Measurements from ENCODE around the gene RTN4IP1.
"Not testable (repeated sequence)": the region's sequence is repeated elsewhere in the genome, so short reads cannot be mapped to it uniquely, and the experiment has no call there.

Gene RTN4IP1

GRCh38 chr6:106629103-106629858 is at the start of gene RTN4IP1, which contains the start of gene QRSL1:
Gene RTN4IP1, minus strand, starts transcription at chr6:106629498. Its CDS starts 477 bp downstream, at chr6:106629021.
Gene QRSL1, plus strand, starts transcription at chr6:106629578. Its CDS starts 104 bp downstream, at chr6:106629682.
- peak; percentile 89 for DNase-seq

GRCh38 chr6:106677282-106677681 is 48.0 kb upstream of the RTN4IP1 start:
- no peak for DNase-seq

- no peak for DNase-seq
Observed at GRCh38 chr6:106674541-106675229, 45.4 kb upstream of the RTN4IP1 start.

- DNase-seq, result no peak
Observed at GRCh38 chr6:106671651-106672050, 42.4 kb upstream of the RTN4IP1 start.

GRCh38 chr6:106670236-106670635 is 40.9 kb upstream of the RTN4IP1 start:
- no peak for DNase-seq

GRCh38 chr6:106667022-106667402 is 37.7 kb upstream of the RTN4IP1 start:
- no peak for DNase-seq

- DNase-seq, result peak; percentile 36
Observed at GRCh38 chr6:106666282-106667021, 37.2 kb upstream of the RTN4IP1 start.

- no peak for DNase-seq
Observed at GRCh38 chr6:106662458-106662857, 33.2 kb upstream of the RTN4IP1 start.

- DNase-seq, result no peak
Observed at GRCh38 chr6:106659859-106660258, 30.6 kb upstream of the RTN4IP1 start.

- DNase-seq, result no peak
Observed at GRCh38 chr6:106658469-106658868, 29.2 kb upstream of the RTN4IP1 start.

GRCh38 chr6:106648651-106649308 is 19.5 kb upstream of the RTN4IP1 start:
- DNase-seq, result peak; percentile 13

- no peak for DNase-seq
Observed at GRCh38 chr6:106643061-106643460, 13.8 kb upstream of the RTN4IP1 start.

GRCh38 chr6:106642476-106642875 is 13.2 kb upstream of the RTN4IP1 start:
- no peak for DNase-seq

- DNase-seq, result no peak
Observed at GRCh38 chr6:106639812-106640211, 10.5 kb upstream of the RTN4IP1 start.

GRCh38 chr6:106637717-106638341 is 8.5 kb upstream of the RTN4IP1 start:
- DNase-seq, result no peak

- no peak for DNase-seq
Observed at GRCh38 chr6:106637051-106637716, 7.9 kb upstream of the RTN4IP1 start.

- no peak for DNase-seq
Observed at GRCh38 chr6:106634565-106634964, 5.3 kb upstream of the RTN4IP1 start.

- DNase-seq, result no peak
Observed at GRCh38 chr6:106631346-106631745, 2.0 kb upstream of the RTN4IP1 start.

- DNase-seq, result no peak
Observed at GRCh38 chr6:106630366-106630765, 1.1 kb upstream of the RTN4IP1 start.

GRCh38 chr6:106629859-106630163 is 513 bp upstream of the RTN4IP1 start:
- DNase-seq, result no peak

GRCh38 chr6:106628658-106629102 is 618 bp downstream of the RTN4IP1 start:
- no peak for DNase-seq

- DNase-seq, result not testable (repeated sequence)
Observed at GRCh38 chr6:106627760-106628159, 1.5 kb downstream of the RTN4IP1 start.
